ENCODE results near the gene CDKAL1. TPM values are rescaled to one million over a fixed set of nuclear protein-coding genes. Genes with fewer than 3 reads are reported as not detected.

Gene CDKAL1
- total and polyA plus RNA-seq, 2 of the 13 experiments (the other 11 are each of a cell fraction or from before 2014, with no cell fraction given), result 9.5 to 27.7 TPM

DNA sequence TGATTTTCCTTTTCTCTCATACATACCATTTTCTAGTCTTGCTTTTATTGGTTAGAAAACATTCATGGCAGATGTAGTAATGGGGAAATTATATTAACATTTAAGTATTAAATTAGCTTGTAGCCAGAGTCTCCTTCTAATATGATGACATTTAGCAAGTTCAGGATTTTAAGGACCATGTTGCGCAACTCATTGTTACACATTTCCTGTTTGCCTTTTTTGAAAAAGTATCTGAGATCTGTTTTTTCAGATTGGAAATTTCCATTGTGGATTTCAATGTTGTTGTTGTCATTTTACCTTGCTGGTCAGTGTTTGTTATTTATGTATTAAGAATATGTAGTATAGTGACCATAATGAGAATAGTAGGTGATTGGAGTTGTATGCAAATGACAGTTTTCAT, 38.7 kb downstream of the CDKAL1 start (continued):
- TF ChIP-seq ATF1 (CRISPR knock-in tag; IDR thresholded peaks at IDR 0.05) (peak; percentile 44; the same call in 1 of the 2 replicates), STAT5B (CRISPR knock-in tag; IDR thresholded peaks at IDR 0.05) (no peak), ELF3 (CRISPR knock-in tag; IDR thresholded peaks at IDR 0.05) (peak; percentile 85), ZNF720 (CRISPR knock-in tag; IDR thresholded peaks at IDR 0.05) (no peak), KLF13 (CRISPR knock-in tag; IDR thresholded peaks at IDR 0.05) (no peak), SOX13 (IDR thresholded peaks at IDR 0.05) (no peak), SOX13 (CRISPR knock-in tag; conservative IDR thresholded peaks at IDR 0.05 in 1 of 2, IDR thresholded peaks at IDR 0.05 in 1 of 2) (peak in 1 of 2 experiments; percentile 84; a peak in 2 of 4 replicates), NCOA2 (CRISPR knock-in tag; IDR thresholded peaks at IDR 0.05) (peak; percentile 59; the same call in 1 of the 2 replicates), ZNF615 (CRISPR knock-in tag; IDR thresholded peaks at IDR 0.05; ENCODE audit: borderline replicate concordance) (no peak), KDM2A (CRISPR knock-in tag; IDR thresholded peaks at IDR 0.05; ENCODE audit: borderline replicate concordance, low read depth) (no peak), ZBTB38 (CRISPR knock-in tag; IDR thresholded peaks at IDR 0.05) (no peak), STAG1 (CRISPR knock-in tag; IDR thresholded peaks at IDR 0.05) (0 out of 2 replicates have a peak, but pooled peaks have one; percentile 4), ARNT (IDR thresholded peaks at IDR 0.05) (no peak), FOXP1 (IDR thresholded peaks at IDR 0.05) (no peak), FOXP1 (CRISPR knock-in tag; IDR thresholded peaks at IDR 0.05) (peak; percentile 48; the same call in 1 of the 2 replicates), ZNF644 (CRISPR knock-in tag; IDR thresholded peaks at IDR 0.05; ENCODE audit: low read depth) (peak; percentile 81), SRF (IDR thresholded peaks at IDR 0.05; ENCODE audit: low read depth, low read length) (no peak)
- TF ChIP-seq, protein P1, sequence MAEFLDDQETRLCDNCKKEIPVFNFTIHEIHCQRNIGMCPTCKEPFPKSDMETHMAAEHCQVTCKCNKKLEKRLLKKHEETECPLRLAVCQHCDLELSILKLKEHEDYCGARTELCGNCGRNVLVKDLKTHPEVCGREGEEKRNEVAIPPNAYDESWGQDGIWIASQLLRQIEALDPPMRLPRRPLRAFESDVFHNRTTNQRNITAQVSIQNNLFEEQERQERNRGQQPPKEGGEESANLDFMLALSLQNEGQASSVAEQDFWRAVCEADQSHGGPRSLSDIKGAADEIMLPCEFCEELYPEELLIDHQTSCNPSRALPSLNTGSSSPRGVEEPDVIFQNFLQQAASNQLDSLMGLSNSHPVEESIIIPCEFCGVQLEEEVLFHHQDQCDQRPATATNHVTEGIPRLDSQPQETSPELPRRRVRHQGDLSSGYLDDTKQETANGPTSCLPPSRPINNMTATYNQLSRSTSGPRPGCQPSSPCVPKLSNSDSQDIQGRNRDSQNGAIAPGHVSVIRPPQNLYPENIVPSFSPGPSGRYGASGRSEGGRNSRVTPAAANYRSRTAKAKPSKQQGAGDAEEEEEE (CRISPR knock-in tag; IDR thresholded peaks at IDR 0.05; ENCODE audit: borderline replicate concordance), result no peak
- TF ChIP-seq, protein P2, sequence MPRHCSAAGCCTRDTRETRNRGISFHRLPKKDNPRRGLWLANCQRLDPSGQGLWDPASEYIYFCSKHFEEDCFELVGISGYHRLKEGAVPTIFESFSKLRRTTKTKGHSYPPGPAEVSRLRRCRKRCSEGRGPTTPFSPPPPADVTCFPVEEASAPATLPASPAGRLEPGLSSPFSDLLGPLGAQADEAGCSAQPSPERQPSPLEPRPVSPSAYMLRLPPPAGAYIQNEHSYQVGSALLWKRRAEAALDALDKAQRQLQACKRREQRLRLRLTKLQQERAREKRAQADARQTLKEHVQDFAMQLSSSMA (CRISPR knock-in tag; IDR thresholded peaks at IDR 0.05), result no peak
- TF ChIP-seq, protein P3, sequence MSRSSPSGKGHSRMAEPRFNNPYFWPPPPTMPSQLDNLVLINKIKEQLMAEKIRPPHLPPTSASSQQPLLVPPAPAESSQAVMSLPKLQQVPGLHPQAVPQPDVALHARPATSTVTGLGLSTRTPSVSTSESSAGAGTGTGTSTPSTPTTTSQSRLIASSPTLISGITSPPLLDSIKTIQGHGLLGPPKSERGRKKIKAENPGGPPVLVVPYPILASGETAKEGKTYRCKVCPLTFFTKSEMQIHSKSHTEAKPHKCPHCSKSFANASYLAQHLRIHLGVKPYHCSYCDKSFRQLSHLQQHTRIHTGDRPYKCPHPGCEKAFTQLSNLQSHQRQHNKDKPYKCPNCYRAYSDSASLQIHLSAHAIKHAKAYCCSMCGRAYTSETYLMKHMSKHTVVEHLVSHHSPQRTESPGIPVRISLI (CRISPR knock-in tag; IDR thresholded peaks at IDR 0.05; ENCODE audit: borderline replicate concordance), result peak; percentile 66; the same call in 1 of the 2 replicates
- TF ChIP-seq, protein P4, sequence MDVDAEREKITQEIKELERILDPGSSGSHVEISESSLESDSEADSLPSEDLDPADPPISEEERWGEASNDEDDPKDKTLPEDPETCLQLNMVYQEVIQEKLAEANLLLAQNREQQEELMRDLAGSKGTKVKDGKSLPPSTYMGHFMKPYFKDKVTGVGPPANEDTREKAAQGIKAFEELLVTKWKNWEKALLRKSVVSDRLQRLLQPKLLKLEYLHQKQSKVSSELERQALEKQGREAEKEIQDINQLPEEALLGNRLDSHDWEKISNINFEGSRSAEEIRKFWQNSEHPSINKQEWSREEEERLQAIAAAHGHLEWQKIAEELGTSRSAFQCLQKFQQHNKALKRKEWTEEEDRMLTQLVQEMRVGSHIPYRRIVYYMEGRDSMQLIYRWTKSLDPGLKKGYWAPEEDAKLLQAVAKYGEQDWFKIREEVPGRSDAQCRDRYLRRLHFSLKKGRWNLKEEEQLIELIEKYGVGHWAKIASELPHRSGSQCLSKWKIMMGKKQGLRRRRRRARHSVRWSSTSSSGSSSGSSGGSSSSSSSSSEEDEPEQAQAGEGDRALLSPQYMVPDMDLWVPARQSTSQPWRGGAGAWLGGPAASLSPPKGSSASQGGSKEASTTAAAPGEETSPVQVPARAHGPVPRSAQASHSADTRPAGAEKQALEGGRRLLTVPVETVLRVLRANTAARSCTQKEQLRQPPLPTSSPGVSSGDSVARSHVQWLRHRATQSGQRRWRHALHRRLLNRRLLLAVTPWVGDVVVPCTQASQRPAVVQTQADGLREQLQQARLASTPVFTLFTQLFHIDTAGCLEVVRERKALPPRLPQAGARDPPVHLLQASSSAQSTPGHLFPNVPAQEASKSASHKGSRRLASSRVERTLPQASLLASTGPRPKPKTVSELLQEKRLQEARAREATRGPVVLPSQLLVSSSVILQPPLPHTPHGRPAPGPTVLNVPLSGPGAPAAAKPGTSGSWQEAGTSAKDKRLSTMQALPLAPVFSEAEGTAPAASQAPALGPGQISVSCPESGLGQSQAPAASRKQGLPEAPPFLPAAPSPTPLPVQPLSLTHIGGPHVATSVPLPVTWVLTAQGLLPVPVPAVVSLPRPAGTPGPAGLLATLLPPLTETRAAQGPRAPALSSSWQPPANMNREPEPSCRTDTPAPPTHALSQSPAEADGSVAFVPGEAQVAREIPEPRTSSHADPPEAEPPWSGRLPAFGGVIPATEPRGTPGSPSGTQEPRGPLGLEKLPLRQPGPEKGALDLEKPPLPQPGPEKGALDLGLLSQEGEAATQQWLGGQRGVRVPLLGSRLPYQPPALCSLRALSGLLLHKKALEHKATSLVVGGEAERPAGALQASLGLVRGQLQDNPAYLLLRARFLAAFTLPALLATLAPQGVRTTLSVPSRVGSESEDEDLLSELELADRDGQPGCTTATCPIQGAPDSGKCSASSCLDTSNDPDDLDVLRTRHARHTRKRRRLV (CRISPR knock-in tag; IDR thresholded peaks at IDR 0.05), result no peak
- TF ChIP-seq, protein P5, sequence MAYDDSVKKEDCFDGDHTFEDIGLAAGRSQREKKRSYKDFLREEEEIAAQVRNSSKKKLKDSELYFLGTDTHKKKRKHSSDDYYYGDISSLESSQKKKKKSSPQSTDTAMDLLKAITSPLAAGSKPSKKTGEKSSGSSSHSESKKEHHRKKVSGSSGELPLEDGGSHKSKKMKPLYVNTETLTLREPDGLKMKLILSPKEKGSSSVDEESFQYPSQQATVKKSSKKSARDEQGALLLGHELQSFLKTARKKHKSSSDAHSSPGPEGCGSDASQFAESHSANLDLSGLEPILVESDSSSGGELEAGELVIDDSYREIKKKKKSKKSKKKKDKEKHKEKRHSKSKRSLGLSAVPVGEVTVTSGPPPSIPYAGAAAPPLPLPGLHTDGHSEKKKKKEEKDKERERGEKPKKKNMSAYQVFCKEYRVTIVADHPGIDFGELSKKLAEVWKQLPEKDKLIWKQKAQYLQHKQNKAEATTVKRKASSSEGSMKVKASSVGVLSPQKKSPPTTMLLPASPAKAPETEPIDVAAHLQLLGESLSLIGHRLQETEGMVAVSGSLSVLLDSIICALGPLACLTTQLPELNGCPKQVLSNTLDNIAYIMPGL (CRISPR knock-in tag; IDR thresholded peaks at IDR 0.05; ENCODE audit: borderline replicate concordance in 1 of 2, low read depth in 1 of 2), result no peak
